GM18861 (cell line): ENCODE data around the gene SLC28A2.
"Not testable (repeated sequence)": the region's sequence is repeated elsewhere in the genome, so short reads cannot be mapped to it uniquely, and the experiment has no call there.

Experiments
- ATAC-seq: cut with Tn5 transposase; IDR thresholded peaks from one replicate; pipeline ENCODE4 v1.9.1; 2021; ENCODE audit not compliant: unreplicated experiment

Gene SLC28A2, protein sequence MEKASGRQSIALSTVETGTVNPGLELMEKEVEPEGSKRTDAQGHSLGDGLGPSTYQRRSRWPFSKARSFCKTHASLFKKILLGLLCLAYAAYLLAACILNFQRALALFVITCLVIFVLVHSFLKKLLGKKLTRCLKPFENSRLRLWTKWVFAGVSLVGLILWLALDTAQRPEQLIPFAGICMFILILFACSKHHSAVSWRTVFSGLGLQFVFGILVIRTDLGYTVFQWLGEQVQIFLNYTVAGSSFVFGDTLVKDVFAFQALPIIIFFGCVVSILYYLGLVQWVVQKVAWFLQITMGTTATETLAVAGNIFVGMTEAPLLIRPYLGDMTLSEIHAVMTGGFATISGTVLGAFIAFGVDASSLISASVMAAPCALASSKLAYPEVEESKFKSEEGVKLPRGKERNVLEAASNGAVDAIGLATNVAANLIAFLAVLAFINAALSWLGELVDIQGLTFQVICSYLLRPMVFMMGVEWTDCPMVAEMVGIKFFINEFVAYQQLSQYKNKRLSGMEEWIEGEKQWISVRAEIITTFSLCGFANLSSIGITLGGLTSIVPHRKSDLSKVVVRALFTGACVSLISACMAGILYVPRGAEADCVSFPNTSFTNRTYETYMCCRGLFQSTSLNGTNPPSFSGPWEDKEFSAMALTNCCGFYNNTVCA

DNA sequence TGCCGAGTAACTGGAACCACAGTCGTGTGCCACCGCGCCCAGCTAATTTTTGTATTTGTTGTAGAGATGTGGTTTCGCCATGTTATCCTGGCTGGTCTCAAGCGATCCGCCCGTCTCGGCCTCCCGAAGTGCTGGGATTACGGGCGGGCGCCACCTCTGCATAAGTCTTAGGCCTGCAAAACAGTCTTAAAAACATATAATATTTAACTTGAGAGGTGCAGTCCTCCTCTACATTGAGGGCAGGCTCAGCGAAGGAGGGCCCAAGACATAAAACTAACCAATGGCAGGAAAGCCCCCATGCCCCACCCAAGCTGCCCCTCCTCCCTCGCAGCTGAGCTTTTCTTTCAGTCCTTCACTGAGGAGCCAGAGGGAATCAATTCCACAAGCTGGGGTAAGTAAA is at the start of gene SLC28A2:
Gene SLC28A2 (plus strand): TSS at position 347 of the 400 bp plus-strand sequence. CDS start 982 bp downstream, outside the sequence.
- ATAC-seq = no peak

DNA sequence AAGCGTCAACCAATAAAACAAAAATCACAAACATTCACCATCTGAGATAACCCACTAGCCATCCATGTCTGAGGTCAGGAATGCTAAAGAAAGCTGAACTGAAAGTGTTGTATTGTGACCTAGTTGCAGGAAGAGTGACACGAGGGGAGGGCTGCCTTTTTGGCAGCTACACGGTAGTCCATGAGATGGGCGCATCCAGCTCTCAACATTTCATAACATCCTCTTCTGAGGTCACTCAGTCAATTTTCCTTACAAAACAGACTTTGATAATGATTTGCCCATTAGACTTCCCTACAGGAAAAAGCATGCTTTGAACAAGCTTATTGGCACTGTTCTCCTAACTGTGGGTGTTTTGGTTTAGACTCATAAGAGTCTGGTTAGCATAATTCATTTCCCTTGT is 48.9 kb upstream of the SLC28A2 start:
- no peak for ATAC-seq

DNA sequence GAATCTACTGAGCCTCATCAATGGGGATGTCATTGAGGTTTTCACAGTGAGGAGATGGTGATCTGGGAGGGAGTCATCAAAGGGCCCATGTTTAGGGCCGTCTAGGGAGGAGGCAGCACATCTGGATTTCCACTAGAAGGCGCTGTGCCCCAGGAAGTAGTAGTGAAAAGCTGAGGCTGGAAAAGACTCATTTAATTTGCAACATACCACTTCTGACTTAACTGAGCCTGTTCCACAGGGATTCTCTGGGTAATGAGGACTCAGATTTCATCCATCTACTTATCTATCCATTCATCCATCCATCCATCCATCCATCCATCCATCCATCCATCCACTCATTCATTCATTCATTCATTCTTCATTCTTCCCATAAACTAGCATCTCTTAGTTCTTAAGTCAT is 46.8 kb upstream of the SLC28A2 start:
- no peak for ATAC-seq

DNA sequence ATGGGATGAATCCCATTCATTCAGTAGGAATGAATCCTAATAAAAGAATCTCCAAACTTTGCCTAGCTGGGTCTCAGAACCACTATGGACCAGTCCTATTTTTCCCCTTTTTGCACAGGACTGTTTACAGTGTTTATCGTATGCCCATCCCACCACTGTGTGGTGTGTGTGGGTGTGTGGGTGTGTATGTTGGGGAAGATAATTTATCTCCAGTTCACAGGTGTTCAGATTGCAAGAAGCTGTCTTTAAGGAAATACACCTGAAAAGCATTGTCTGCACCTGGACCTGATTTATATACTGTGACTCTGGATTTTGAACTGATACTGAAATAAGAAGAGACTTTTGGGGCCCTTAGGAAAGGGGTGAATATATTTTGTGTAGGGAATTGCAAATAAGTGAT is 39.5 kb upstream of the SLC28A2 start:
- no peak for ATAC-seq

DNA sequence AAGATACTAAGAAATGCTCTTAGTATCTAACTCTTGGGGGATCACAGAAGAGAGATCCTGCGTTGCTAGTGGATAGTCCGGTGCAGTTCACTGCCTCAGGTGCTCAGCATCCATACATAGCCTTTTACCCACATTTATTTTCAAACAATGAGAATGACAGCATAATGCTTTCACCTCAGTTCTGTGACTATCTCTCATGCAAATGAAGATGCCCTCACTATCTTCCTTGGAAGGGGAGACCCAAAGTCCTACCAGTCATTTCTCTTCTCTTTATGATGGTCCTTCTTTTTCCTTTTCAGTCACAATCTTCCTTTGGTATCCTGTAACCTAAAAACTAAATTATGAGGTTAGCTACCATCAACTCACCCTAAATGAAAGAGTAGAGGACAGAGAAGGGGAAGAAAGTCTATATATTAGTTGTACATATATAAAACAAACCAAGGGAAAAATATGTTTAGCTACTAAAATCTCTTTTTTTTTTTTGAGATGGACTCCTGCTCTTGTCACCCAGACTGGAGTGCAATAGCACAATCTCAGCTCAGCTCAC is 30.9 kb upstream of the SLC28A2 start:
- no peak for ATAC-seq

DNA sequence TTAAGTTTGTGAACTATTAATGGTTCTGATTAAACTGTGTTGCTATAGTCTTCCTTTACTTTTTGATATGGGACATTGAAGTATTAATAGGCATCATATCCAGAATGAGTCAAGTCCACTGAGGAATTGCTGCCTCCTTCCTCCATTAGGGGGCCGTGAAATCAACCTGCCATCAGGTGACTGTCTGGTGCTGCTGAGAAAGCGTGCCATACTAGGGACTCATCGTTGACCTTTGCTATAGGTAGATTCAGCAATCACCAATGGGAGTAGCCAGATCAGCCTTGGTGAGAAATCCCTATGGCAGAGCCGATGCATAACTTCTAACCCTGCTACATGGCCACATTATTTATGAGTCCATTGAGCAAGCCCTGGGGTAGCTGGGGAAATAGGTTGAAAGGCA is 30.1 kb upstream of the SLC28A2 start:
- ATAC-seq = no peak

DNA sequence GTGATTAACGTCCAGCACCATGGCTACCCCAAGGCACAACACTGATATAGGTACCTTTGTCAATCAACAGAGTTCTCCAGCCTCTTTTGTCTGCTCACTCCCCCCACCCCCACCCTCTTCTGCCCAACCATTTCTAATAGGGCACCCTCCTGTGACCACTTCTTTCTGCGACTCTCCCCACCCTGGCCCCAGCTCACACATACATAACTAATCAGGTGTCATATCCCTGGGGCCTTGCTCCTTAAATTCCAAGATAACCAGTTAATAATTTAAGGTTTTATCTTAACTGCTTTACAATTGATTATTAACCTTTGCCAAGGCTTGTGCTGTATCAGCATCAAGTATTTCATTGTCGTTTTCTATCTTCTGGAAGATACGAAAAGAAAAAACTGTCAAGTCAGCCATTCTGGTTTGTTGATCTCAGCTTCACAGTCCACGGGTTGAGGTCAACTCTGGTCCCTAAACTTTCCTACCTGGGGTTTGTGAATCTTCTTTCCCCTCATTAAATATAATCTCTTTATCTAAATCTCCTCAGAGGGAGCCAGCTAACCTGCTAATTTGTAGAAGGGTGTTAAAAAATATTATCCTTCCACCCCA is 27.3 kb upstream of the SLC28A2 start:
- no peak for ATAC-seq

DNA sequence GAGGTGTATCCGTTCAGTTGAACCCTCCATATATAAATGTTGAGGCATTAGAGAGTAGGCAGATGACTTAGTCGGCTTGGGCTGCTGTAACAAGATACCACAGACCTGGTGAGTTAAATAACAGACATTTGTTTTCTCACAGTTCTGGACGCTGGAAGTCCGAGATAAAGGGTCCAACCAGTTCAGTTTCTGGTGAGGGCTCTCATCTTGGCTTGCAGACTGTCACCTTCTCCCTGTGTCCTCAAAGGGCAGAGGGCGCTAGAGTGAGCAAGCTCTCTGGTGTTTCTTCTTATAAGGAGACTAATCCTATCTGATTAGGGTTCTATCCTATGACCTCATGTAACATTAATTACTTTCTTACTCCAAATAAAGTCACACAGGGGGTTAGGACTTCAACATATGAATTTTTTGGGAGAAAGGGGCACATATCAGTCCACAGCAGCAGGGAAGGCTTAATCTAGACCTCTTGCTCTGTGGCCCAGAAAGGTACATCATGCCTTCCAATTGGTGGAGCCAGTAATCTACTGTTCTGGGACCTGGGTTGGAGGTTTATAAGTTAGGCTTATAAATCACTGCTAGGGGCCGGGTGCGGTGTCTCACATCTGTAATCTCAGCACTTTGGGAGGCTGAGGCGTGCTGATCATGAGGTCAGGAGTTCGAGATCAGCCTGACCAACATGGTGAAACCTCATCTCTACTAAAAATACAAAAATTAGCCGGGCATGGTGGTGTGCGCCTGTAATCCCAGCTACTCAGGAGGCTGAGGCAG is 26.3 kb upstream of the SLC28A2 start:
- no peak for ATAC-seq

DNA sequence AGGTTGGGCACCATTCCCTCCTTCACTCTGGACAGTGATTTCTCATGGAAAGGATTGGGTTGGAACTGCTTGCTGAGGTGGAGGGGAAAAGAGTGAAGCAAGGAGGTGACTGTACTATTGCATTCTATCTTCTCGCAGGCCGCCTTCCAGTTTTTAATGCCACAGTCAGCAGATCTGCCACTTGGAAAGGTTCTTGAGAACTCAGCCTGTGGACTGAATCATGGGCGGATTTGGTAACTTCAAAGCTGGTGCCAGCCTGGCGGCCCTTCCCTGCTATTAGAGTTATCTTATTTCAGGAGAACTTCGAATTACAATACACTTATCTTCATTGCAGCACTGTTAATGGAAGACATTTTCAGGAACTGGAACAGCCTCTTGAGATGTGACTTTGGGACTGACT is 23.1 kb upstream of the SLC28A2 start:
- ATAC-seq = no peak

DNA sequence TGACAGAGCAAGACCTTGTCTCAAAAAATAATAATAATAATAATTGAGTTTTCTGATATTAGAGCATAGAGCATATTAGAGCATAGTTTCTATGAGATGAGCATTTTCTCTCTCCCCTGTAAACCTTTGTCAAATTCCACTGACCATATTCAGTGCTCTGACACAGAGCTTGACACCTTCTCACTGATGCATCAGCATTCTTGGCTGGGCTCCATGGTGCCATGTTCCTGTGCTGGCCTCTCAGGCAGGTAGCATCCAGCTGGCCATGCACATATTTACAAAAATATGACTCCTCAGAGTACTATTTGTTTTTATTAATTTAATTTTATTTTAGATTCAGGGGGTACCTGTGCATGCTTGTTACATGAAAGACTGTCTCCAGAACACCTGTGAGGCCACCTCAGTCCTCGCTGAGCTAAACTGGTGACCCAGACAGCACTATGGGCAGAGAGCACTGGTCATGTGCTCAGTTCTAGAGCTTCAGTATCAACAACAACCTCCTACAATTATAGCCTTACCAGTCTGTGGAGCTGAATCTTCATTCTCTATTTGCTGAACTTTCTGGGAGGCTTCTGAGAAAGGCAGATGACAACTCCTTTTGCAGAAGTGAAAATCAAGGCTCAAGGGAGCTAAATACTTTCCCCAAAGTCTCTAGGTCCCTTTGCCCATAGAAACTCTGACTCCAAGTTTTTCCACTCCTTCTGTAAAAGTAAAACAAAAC is 21.6 kb upstream of the SLC28A2 start:
- ATAC-seq = no peak

DNA sequence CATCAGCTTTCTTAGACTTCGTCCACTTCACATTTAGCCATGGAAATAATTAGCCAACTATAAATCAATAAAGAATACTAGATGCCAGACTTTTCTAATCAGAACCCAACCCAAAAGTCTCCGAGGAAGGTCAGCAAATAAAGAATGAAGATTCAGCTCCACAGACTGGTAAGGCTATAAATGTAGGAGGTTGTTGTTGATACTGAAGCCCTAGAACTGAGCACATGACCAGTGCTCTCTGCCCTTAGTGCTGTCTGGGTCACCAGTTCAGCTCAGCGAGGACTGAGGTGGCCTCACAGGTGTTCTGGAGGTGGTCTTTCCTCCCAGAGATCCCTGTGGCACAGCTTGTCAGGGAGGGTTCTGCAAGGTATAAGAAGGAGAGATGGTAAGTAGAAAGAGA is 20.9 kb upstream of the SLC28A2 start:
- no peak for ATAC-seq

DNA sequence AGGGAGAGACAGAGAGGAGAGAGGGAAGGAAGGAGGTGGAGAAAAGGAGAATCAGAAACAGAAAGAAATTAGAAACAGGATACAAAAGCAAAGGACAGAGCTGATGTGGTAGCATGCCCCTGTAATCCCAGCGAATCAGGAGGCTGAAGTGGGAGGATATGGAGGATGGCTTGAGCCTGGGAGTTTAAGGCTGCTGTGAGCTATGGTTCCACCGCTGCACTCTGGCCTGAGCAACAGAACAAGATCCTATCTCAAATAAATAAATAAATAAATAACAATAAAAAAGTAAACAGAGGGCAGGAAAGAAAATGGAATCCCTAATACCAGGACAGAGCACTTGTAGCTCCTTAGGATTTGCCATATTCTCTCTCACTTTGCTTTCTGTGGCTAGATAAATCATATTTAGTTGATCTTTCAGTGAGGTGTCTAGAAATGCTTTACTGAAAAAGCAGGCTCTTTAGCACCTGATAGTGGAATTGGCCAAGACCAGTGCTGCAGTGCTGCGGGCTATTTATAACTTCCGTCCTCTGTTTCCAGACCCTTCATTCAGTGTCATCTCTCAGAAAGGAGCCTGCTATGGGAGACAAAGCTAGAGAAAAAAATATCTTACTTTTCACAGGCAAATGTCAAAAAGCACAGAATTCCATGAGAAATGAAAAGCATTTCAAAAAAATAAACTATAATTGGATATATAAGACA is 20.0 kb upstream of the SLC28A2 start:
- ATAC-seq = no peak

DNA sequence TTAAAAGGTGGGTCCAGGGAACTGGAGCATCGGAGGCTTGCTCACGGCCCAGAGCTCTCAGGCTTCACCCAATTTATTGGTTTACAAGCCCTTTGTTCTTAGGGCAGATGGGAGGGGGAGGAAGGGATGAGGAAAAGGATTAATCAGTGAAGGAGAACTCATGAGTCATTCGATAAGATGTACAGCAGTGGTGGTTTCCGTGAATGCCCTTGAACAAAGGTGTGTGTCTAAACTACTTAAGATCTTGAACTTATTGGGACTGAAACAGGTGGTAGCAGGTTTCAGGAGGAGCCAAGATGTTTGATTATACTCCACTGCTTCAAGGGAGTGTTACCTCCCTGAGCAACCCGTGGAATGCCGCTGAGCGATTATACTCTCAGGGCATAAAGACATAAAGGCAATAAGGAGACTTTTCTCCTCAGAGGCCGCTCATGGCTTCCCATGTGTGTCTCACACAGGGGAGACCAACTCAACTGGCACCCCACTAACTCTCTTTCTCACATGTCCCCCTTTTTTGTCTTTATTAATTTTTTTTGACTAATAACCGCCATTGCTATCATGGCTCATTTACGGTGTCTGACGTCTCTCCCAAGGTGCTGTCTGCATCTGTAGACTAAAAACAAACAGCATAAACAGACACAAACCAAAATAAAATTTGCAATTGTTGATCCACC is 17.3 kb upstream of the SLC28A2 start:
- ATAC-seq = no peak

DNA sequence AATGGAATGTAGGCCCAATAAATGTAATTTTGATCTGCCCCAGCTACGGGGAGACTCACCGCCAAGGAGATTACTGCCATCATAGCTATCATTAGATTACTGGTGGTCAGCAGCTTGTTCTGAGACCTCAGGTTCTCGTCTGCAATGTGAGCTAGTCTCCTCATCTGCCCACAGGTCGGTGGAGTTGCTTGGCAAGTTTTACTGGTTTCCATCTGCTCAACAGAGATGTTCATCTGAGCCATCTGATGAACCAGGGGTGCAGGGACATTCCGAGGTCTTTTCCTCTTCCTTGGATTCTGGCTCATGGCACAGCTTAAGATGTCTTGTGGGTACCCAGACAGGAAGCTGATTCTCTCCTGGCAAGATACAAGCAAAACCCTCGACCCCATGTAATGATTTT is 15.2 kb upstream of the SLC28A2 start:
- not testable (repeated sequence) for ATAC-seq

DNA sequence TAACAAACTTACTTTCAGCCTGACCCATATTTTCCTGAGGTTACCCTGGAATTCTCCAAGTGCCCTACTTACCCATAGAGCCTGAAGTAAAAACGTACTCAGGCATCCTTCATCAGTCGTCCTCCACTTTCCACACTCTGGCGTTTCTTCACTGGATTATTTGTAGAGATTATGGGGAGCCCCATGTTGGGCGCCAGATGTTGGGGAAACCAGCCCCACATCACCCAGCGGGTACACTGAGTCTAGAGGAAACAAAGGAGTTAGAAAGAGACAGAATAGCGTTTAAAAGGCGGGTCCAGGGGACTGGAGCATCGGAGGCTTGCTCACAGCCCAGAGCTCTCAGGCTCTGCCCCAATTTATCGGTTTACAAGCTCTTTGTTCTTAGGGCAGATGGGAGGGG is 9.7 kb upstream of the SLC28A2 start:
- ATAC-seq = no peak

DNA sequence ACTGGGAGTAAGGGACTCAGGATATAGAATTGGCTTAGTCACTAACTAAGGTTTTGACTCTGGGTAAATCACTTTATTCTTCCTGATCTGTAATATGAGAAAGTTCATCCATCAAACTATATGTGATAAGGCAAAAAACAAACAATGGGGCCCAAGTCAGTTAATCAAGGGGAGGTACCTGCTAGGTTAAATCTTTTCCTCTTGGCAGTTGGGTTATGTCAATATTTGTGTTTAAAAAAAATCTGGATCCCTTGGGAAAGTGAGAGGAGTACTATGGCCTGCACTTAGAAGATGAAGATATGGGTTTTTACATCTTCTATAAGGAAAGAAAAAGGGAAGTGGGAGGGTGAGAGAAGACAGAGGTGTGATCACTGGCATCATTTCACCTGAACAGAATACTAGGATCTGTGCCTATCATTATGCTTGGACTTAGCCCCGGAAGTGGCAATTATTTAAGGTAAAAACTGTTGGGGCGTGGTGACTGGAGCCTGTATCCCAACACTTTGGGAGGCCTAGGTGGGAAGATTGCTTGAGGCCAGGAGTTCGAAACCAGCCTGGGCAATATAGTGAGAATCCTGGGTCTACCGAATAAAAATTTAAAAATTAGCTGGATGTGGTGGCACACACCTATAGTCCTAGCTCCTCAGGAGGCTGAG is 2.8 kb upstream of the SLC28A2 start:
- no peak for ATAC-seq

DNA sequence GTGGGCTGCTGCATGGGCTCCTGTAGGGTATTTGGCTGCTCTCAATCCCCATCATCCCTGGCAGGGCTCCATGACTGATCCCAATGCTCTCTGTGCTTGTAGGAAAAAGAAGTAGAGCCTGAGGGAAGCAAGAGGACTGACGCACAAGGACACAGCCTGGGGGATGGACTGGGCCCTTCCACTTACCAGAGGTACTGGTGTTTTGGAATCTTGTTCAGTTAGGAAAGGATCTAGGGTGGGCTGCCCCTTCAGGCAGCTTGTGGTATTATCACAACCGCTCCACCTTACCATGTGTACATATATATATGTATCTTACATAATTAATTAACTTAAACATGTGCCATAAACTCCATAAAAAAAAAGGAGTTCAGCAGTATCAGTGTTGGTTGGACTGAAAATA is 1.3 kb downstream of the SLC28A2 start:
- ATAC-seq = no peak

DNA sequence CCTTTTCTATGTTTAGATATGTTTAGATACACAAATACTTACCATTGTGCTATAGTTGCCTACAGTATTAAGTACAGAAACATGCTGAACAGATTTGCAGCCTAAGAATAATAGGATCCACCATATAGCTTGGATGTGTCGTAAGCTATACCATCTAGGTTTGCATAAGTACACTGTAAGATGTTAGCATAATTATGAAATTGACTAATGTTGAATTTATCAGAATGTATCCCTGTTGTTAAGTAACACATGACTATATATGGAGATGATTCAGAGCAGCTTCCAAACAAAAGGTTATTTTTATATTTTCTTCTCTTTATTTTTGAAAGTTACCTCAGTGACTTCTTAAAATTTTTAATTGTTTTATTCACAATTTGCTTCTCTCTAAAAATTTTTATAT is 2.4 kb downstream of the SLC28A2 start:
- no peak for ATAC-seq

DNA sequence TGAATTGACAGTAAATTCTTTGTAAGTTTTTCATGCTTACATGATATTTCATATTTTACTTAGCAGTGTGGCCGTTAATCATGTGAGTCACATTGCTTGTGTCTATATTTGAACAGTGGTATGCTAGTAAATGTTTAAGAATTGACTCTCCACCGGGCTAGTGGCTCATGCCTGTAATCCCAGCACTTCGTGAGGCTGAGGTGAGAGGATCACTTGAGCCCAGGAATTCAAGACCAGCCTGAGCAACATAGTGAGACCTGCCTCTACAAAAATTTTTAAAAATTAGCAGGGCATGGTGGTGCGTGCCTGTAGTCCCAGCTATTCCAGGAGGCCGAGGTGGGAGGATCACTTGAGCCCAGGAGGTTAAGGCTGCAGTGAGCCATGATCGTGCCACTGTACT is 2.8 kb downstream of the SLC28A2 start:
- ATAC-seq = not testable (repeated sequence)
